ENCODE results near the gene PKNOX2.

PKNOX2 gene

GRCh38 chr11:125464666-125465065, 300.1 kb downstream of the PKNOX2 start:
- no peak overlapping the region for H3K4me3 ChIP-seq (ENCODE audit: low read depth, low read length)
- TF ChIP-seq CTCF (IDR thresholded peaks at IDR 0.05; ENCODE audit: low read depth, low read length, missing control alignments), result no peak
- no peak for DNase-seq (ENCODE audit: low read depth)

- no peak for TF ChIP-seq CTCF (IDR thresholded peaks at IDR 0.05; ENCODE audit: low read depth, low read length, missing control alignments)
- DNase-seq (ENCODE audit: low read depth), result no peak
- no peak overlapping the region for H3K4me3 ChIP-seq (ENCODE audit: low read depth, low read length)
Observed at GRCh38 chr11:125465255-125465654, 300.7 kb downstream of the PKNOX2 start.

GRCh38 chr11:125465701-125466100, 301.1 kb downstream of the PKNOX2 start:
- DNase-seq (ENCODE audit: low read depth), result no peak
- TF ChIP-seq CTCF (IDR thresholded peaks at IDR 0.05; ENCODE audit: low read depth, low read length, missing control alignments), result no peak
- H3K4me3 ChIP-seq (ENCODE audit: low read depth, low read length), result no peak overlapping the region

- TF ChIP-seq CTCF (IDR thresholded peaks at IDR 0.05; ENCODE audit: low read depth, low read length, missing control alignments), result no peak
- H3K4me3 ChIP-seq (ENCODE audit: low read depth, low read length), result no peak overlapping the region
- no peak for DNase-seq (ENCODE audit: low read depth)
Observed at GRCh38 chr11:125468025-125468424, 303.5 kb downstream of the PKNOX2 start.

GRCh38 chr11:125468852-125469251, 304.3 kb downstream of the PKNOX2 start:
- no peak for TF ChIP-seq CTCF (IDR thresholded peaks at IDR 0.05; ENCODE audit: low read depth, low read length, missing control alignments)
- H3K4me3 ChIP-seq (ENCODE audit: low read depth, low read length), result no peak overlapping the region
- no peak for DNase-seq (ENCODE audit: low read depth)

GRCh38 chr11:125470355-125470754, 305.8 kb downstream of the PKNOX2 start:
- no peak for DNase-seq (ENCODE audit: low read depth)
- TF ChIP-seq CTCF (IDR thresholded peaks at IDR 0.05; ENCODE audit: low read depth, low read length, missing control alignments), result no peak
- H3K4me3 ChIP-seq (ENCODE audit: low read depth, low read length), result no peak overlapping the region

GRCh38 chr11:125476721-125477120, 312.2 kb downstream of the PKNOX2 start:
- H3K4me3 ChIP-seq (ENCODE audit: low read depth, low read length), result no peak overlapping the region
- no peak for TF ChIP-seq CTCF (IDR thresholded peaks at IDR 0.05; ENCODE audit: low read depth, low read length, missing control alignments)
- DNase-seq (ENCODE audit: low read depth), result no peak
